EL (cell line): ENCODE results near the gene ARFGAP2.
"Not testable (repeated sequence)": the region's sequence is repeated elsewhere in the genome, so short reads cannot be mapped to it uniquely, and the experiment has no call there.

Experiments used
- DNase-seq: peaks from one replicate; pipeline ENCODE4 v3.0.0-alpha.2; 2016

The ARFGAP2 gene

DNA sequence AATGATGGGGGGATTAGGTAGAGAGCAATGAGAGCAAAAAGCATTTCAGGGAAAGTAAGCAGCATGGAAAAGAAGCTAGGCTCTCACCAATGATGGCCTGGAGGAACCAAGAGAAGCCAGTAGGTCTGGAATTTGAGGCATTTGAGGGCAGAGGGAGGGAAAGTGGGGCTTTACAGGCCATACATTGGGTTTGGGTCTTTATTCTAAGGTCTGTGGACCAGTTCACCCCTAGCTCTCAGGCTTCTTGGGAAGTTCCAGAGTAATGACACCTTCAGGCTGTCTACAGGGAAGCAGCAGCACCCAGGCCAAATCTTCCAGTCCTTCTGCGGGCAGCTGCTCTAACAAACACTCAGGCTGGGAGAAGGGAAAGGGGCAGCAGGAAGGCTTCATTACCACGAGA lies 29.4 kb downstream of the ARFGAP2 start:
- DNase-seq: no peak

DNA sequence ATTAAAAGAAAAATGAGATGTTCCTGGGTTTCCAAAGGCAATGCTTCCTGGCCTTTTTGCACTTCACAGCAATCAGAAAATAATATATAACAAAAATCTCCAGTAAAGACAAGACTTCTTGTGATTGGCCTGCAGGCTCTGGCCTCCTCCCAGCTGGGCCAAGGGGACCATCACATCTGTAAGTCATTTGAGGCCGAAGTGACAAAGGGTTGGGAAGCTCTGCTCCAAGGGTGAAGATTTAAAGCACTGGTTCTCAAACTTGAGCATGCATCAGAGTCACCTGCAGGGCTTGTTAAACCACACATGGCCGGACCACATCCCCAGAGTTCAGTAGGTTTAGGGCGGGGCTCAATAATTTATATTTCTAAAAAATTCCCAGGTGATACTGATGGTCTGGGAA lies 32.1 kb downstream of the ARFGAP2 start:
- DNase-seq: no peak

DNA sequence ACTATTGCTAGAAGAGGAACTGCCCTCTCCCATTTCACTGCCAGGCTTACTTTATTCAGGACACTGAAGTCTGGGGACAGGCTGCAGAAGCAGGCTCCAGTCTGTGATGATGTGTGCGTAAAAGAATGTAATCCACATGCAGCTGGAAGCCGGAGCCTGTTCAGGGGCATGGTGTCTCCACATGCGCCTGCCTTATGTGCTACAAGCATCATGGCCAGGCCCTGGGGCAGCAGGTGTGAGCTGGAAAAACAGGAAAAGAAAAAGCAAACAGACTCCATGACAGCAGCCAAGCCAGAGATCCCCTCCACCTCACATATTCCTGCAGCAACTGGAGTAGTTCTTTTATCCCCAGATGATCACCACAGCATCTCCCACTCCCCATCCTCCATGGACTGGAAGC lies 33.4 kb downstream of the ARFGAP2 start:
- DNase-seq: peak; percentile 94

DNA sequence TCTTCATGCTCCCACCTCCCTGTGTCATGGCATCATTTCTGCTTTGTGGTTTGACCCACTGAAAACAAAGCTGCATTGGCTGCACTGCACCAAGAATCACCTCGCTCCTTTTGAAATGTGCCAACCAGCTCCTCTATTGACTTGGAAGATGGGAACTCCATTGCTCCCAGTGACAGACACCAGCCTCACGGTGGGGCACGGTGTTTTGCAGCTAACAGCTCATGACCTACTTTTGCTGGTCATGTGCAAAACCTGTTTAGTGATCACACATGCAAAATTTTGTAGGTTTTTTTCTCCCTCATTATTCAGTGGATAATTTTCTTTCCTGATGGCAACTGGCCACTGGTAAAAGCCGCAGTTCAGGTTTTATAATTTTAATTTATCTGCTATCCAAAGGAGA lies 36.8 kb downstream of the ARFGAP2 start:
- no peak for DNase-seq

DNA sequence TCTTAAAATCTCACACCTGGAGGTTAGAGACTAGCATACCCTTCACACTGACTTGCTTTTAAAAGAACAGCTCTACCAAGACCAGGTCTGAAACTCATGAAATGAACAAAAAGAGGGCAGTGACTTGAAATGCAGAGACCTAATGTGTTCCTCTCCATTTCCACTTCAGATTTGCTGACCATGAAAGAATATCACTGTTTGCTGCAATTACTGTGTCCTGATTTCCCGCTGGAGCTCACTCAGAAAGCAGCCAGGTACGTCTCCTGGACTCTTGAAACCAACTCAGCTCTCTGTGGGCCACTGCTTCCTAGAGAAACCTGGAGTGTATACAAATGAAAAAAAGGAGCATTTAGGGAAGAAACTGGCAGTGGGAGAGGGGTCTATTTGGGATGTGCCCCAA lies 39.2 kb downstream of the ARFGAP2 start:
- DNase-seq: no peak

DNA sequence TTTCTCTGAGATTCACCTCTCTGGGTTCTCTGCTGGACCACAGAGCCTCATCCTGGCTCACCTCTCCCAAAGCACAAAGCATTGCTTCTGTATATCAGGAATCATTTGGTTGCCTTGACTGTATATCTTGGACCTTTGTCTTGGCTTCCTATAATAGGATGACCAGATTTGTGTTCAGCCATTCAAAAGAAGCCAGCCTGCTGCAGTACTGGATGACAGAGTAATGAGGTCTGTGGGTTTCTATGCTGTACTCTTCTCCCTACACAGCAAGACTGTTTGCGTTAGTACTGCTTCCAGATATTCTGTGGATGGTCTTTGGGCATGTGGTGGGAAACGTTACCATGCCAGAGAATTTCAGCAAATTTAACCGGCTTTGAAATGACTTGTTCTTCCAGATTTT lies 39.8 kb downstream of the ARFGAP2 start:
- no peak for DNase-seq

DNA sequence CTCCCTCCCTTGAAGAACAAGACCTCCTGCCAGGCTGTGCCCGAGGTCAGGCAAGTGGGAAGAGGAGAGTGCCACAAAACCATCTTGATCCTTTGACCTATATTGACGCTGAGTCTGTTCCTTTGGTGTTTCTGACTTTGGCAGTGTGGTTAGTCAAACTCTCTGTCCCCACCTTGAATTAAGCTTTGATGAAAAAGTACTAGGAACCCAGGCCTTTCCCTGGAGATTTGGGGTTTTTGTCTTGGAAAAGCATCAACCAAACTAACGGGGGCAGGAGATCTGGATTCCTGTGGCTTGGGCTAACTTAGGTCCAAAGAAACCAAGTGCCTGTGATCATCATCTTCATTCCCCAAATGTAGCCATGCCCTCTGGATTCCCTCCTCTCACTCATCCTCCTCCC lies 40.4 kb downstream of the ARFGAP2 start:
- DNase-seq: no peak

DNA sequence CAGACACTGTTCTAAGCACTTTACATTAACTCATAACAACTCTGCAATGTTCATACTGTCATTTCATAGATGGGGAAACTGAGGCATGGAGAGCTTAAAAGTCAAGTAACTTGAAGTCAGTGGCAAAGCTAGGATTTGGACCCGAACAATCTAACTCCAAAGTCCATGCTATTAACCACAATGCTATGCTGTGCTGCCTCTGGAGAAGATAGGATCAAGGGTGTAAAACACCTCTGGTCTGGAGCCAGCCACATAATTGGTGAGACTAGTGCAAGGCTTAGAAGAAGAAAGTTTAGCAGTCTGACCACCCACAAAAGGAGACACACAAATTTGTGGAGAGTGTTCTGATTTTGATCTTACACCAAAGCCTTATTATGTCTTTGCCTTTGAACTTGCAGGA lies 43.7 kb downstream of the ARFGAP2 start:
- no peak for DNase-seq

DNA sequence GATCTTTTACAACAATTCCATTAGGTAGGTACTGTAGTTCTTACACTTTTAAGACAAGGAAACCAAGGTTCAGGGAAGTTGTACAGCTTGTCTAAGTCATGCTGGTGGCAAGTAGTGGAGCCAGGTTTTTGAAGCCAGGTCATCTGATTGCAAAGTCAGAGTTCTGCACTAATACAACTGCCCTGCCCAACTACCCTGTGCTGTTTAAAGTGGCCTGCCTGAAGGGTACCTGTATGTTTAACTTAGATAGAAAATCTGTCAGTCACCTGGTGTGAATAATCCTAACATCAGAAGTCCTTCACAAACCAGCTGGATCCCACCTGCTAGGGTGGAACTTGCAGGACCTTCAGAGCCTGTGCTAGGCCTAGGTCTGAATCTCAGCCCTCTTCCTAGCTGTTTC lies 44.2 kb downstream of the ARFGAP2 start:
- no peak for DNase-seq

DNA sequence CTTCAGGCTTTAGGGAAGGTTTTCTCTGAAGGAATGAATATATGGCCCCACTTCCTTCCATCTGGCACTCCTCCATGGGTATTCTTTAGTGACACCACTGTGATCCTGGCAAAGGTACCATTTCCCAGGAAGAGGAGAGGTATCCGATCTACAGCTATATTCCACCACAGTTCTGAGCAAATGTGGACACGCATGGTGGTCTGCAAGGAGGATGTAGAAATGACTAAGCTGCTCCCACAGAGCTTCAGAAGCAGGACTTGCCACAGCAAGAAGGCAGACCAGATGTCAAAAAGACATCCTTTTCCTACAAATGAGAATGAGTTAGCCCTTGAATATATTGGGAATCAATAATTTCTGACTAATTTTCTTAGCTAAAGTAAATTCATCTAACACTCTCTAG lies 45.5 kb downstream of the ARFGAP2 start:
- no peak for DNase-seq

DNA sequence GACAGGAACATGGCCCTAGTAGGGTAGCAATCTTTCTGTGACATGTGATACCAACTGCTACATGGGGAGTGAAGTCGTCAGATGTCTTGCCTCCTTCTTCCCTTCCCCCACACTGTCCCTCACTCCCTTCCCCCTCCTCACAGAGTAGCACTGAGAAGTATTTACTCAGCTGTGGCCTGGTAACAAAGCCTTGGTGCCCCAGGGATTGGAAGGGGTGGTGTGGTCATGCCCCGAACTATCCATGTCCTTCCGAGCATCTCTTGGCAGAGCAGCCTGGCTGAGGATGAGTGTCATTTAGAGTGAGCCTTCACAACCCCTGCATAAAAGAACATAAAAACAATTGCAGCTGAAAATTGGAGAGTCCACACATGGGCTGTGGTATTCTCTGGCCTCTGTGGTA lies 46.1 kb downstream of the ARFGAP2 start:
- DNase-seq: no peak

DNA sequence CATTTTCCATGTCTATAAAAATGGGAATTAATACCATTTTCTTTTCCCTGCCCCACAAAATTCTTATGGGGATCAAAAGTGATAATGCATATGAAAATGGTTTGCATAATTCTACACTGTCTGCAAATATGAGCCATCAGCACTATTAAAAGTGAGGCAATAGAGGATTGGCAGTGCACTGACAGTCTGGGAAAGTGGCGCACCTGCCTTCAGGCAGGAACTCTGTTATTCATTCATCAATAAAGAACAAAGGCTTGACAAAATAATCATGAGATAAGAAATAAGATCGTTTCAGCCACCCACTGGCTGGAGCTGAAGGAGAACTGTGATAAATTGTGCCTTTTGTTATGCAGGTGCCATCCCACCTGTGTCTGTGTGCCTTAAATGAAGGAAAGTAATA lies 49.5 kb downstream of the ARFGAP2 start:
- DNase-seq: no peak

DNA sequence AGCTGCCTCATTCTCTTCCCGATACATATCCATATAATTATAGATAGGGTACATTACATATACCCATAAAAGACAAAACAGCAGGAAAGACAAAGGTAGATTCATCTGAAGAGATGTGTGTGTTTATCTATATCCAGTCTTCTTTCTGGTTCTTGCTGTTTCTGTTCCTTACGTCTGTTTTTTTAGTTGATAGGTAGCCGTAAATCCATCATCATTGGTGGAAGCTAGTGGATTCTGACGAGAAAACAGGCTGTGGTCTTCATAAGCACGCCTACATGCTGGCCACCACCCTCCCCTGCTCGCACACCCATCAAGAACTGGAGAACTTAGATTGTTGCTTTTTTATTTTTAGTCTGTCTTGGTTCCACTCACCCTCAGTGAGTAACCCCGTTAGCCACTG lies 51.6 kb downstream of the ARFGAP2 start:
- no peak for DNase-seq

DNA sequence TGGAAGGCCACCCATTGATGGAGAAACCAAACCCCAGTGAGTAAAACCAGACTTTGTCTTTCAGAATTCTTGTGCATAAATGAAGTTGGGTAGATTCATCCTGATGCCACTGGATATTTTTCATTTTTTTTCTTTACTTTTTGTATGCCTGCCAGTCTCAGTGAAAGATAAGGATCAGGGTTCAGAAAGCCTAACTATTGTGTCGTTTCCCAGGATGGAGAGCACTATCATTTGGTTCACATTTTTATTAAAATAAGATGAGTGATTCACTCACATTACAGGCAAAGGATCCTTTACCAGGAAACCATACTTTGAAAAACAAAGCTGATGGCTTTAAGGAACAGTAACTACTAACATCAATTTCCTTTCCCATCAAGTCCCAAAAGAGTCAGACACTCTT lies 52.0 kb downstream of the ARFGAP2 start:
- DNase-seq: no peak

DNA sequence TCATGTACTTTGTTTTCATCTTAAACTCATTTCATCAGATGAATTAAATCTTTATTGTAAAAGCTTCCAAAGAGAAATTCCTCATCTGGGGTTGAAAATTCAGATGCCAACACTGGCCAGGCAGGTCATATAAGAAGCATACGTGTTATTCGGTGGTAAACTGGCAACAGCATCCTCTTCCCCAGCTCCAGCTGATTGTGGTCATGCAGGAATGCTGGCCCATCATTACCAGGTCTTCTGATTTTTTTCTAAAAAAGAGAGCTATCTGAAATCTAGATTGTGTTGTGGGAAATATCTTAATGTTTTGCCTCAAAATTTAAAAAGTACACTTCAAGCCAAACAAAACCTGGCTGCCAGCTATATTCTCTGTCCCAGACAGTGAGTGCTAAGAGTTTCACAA lies 53.6 kb downstream of the ARFGAP2 start:
- DNase-seq: no peak

DNA sequence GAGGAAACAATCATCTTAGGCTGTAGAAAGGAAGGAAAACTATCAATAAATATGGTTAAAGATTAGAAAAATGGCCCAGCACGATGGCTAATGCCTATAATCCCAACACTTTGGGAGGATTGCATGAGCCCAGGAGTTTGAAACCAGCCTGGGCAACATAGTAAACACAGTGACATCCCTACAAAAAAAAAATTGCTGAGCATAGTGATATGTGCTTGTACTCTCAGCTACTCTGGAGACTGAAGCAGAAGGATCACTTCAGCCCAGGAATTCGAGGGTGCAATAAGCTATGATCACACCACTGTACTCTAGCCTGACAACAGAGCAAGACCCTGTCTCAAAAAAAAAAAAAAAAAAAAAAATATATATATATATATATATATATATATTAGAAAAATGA lies 54.9 kb downstream of the ARFGAP2 start:
- DNase-seq: no peak

DNA sequence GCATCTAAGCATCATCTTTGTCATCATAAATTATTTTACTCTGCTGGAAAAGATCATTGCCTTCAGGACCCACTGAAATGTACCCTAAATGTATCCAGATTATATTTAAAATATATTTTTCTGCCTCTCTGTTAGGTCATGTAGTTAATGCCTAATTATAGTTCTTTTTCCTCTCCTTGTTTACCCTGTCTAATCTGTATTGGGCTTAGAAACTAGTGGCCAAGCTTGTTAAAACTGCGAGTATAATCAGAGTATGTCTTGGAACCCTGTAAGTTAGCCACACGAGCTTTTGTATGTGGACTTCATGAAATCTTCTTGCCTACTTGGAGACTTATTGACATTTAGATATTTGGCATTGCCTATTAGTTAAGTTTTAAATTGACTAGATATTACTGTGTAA lies 55.6 kb downstream of the ARFGAP2 start:
- DNase-seq: no peak

DNA sequence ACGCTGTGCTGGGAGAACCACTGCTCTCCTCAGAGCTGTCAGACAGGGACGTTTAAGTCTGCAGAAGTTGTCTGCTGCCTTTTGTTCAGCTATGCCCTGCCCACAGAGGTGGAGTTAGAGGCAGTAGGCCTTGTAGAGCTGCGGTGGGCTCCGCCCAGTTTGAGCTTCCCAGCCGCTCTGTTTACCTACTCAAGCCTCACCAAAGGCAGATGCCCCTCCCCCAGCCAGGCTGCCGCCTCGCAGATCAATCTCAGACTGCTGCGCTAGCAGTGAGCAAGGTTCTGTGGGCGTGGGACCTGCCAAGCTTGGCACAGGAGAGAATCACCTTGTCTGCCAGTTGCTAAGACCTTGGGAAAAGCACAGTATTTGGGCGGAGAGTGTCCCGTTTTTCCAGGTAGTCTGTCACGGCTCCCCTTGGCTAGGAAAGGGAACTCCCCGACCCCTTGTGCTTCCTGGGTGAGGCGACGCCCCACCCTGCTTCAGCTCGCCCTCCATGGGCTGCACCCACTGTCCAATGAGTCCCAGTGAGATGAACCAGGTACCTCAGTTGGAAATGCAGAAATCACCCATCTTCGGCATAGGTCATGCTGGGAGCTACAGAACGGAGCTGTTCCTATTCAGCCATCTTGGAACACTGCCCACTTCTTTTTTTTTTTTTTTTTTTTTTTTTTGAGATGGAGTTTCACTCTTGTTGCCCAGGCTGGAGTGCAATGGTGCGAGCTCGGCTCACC lies 57.6 kb downstream of the ARFGAP2 start:
- not testable (repeated sequence) for DNase-seq
